GM21367 (cell line): ENCODE data around the gene PITX1.
"Not testable (repeated sequence)": the region's sequence is repeated elsewhere in the genome, so short reads cannot be mapped to it uniquely, and the experiment has no call there.

ENCODE experiments used
- ATAC-seq: cut with Tn5 transposase; IDR thresholded peaks from one replicate; pipeline ENCODE4 v1.9.1; 2021; ENCODE audit not compliant: unreplicated experiment

PITX1 gene

DNA sequence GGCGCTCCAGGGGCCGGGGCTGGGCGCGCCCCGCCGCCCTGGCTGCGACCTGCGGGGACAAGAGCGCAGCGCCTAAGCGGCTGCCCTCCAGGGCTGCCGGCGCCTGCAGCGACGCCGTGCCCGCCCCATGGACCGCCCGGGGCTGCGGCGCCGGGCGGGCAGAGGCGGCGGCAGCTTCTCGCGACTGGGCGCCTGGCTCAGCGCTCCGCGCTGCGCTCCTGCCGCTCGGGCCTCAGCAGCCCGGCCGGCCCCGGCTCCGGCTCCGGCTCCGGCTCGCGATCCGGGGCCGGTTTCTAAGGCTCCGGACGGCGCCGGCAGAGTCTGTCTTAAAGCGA is at the start of gene PITX1:
Gene PITX1 (minus strand): TSS at position 328 of the 335 bp plus-strand sequence. CDS start 347 bp downstream, outside the sequence.
- no peak for ATAC-seq

- not testable (repeated sequence) for ATAC-seq
Measured at GRCh38 chr5:135083334-135083733, 49.3 kb upstream of the PITX1 start.

GRCh38 chr5:135081240-135081639 is 47.2 kb upstream of the PITX1 start:
- no peak for ATAC-seq

GRCh38 chr5:135079760-135080159 is 45.7 kb upstream of the PITX1 start:
- ATAC-seq, result no peak

GRCh38 chr5:135079099-135079681 is 45.2 kb upstream of the PITX1 start:
- ATAC-seq, result no peak

- ATAC-seq, result no peak
Measured at GRCh38 chr5:135076801-135077200, 42.8 kb upstream of the PITX1 start.

- no peak for ATAC-seq
Measured at GRCh38 chr5:135076051-135076491, 42.0 kb upstream of the PITX1 start.

DNA sequence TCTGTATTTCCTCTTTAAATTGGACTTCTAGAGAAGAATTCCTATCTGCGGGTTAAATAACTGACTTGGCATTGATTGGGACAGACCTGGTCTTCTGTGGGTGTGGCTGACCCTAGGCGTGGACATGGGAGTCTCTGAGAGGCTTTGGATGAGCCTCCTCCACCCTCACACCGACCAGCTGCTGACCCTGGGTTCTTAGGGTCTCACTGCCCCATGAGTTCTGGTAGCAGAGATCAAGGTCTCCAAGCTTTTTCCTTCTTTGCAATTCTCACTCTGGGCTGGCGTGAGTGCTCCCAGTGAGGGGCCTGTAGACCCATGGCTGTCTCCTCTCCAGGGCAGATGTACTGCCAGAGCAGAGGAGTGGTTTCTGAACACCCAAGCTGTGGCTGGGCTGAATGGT is 41.6 kb upstream of the PITX1 start:
- no peak for ATAC-seq

GRCh38 chr5:135073761-135074345 is 39.8 kb upstream of the PITX1 start:
- ATAC-seq, result no peak

DNA sequence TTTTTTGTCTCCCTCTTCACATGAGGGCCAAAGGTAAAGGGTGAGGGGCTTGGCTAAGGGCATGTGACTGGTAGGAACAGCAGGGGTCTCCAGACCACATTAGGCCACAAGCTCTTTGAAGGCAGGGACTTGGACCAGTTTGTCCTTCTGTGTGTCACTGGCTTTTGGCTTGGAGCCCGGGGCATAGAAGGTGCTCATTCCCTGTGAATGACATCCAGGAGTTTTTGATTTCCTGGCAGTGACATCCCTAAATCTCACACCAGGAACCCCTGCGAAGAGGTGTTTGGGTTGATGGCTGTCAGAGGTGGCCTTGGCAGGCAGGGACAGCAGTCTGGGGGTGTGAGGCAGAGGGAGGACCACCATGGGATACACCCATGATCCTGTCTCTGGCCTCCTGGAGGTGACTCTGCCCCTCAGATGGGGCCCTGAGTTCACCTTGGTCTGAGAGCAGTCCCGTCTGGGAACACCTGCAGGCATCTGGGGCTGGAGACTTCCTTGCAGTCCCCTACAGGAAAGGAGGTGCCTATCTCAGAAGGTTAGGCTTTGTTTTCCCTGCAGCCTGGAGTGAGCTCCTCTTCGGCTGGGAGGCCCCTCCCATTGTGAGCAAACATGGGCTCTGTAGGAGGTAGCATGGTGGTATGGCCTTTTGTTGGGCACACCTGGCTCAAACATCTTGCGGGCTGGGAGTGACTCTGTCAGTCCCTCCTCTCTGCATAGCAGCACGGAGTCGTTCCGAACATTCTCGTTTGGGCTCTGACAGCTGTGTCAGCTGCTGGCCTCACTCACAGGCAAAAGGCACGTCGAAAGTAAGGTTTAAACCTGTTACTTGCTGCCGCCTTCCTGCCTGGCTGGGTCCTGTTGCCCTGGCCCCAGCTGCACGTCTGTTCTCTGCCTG is 38.6 kb upstream of the PITX1 start:
- ATAC-seq, result no peak

GRCh38 chr5:135071311-135071710 is 37.3 kb upstream of the PITX1 start:
- no peak for ATAC-seq

- ATAC-seq, result no peak
Measured at GRCh38 chr5:135069895-135070657, 36.0 kb upstream of the PITX1 start.

DNA sequence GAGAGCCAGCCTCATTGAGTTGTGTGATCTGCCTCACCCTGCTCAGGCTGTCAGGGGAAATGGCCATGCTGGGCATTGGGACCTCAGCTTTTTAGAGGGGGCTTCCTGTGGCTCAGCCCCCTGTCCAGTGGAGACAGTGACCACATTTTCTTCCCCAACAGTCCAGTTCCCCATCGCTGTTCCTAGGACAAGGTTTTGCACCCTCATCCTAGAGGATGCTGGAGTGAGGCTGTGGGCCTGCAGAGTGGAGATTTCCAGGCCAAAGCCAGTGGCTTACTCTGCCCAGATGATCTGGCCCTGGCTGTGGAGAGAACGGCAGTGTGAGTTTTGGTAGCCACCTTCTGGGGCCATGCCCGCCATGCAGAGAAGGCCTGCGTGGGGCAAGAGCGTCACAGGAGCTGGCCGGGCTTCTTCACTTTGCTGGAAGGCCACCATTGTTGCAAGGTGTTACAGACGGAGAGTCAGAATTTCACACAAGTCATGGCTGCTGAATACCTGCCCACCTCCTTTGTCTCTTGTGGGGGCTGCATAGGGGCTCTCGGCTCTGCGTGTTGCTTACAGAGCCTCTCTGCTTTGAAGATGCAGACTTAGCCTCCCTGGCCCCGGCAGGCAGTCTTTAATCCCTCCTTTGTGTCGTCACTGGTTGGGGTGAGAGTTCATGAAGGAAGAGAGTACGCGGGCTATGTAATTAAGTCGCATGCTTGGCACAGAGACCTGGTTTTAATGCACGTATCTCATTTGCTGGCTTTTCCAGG is 35.2 kb upstream of the PITX1 start:
- ATAC-seq, result no peak

GRCh38 chr5:135067587-135067986 is 33.6 kb upstream of the PITX1 start:
- no peak for ATAC-seq

DNA sequence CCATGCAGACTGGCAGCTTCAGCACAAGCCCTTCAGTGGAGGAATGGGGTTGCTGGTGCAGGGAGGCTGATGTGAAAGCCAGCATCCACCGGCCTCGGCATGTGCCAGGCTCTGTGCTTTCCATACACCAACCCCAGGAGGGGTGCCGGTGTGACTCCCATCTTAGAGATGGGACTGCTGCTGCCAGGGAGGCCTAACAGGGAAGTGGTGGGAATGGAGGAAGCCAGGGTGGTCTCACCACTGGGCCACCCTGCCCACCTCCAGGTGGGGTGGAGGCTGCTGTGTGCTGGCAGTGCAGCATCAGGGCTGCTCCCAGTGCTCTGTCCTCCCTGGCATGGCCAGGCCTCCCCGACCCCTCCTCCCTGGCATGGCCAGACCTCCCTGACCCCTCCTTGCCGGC is 32.8 kb upstream of the PITX1 start:
- no peak for ATAC-seq

DNA sequence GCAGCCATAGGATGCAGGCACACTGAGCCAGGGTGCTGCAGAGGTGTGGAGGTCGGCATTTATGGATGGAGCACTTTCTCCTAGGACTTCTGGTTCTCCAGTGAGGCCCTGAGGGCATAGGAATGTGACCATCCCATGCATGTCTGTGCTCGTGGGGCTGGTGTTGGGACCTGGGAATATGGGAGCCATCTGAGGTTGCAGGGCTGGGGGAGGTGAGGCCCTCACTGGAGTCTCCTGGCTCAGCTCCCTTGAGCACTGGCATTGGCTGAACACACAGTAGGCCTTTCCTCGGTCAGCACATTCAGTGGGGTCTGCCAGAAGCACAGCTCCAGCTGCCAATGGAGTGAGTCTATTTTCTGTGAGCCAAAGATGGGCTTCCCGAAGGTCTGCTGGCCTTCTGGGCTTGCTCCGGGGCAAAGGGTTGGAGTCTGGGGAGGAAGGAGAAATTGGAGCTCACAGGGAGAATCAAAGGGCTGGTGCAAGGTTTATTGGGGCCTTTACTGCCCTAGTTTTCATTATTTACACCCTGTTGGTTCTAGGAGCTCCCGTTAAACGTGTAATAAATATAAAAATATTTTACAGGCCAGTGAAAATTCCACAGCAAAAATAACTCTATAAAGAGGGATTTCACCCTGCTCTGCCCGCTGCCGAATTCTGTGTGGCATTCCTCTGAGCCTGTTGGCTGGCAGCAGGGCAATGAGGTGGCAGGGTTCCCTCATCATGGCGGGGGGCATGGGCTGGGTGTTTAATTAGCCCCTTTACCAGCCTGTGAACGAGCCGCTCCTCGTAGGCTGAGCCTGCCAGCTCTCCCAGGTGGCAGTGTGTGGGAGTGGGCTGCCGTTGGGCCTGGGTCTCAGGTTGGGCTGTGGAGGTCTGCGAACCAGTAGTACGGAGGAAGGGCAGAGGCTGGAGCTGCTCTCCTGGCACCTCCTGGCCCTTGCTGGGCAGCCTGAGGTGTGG is 31.6 kb upstream of the PITX1 start:
- ATAC-seq, result no peak

DNA sequence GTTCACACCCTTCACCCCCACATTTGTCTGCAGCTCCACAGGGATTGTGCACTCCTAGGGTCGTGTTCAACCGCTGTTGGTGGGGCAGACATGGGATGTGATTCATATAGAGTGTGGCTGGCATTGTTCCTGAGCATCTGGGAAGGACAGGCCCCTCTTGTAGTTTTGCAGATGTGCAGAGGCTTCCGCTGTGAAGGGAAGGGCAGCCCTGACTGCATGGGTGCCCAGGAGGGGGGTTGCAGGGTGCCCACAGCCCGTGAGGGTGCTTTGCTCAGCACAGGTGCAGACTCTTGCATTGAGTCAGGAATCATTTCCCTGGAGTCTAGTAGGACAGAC is 30.2 kb upstream of the PITX1 start:
- ATAC-seq, result no peak

GRCh38 chr5:135063511-135064234 is 29.6 kb upstream of the PITX1 start:
- ATAC-seq, result no peak

- no peak for ATAC-seq
Measured at GRCh38 chr5:135063056-135063445, 29.0 kb upstream of the PITX1 start.
